Esophagus squamous epithelium (tissue), 4 donors: Measurements from ENCODE around the gene WDR75.

Experiments
- CTCF ChIP-seq, 6 experiments: fragments of 450-650 bp in 4 of 6; fragments of 200-600 bp in 2 of 6; sonication (generic) in 2 of 6; IDR thresholded peaks; one replicate each; pipeline ENCODE4 v1.5.1; 2016 to 2019; ENCODE audit warnings: antibody characterized with exemption in 6 of 6, mild to moderate bottlenecking in 4 of 6, moderate library complexity in 4 of 6
- POLR2A ChIP-seq, 4 donors: fragments of 450-650 bp; IDR thresholded peaks; one replicate each; pipeline ENCODE4 v1.6.1; 2017; ENCODE audit warnings: antibody characterized with exemption in 4 of 4, mild to moderate bottlenecking in 4 of 4, moderate library complexity in 3 of 4

GRCh38 chr2:189499137-189499536 lies 57.9 kb downstream of the WDR75 start:
- TF ChIP-seq CTCF (IDR thresholded peaks at IDR 0.05) (no peak), POLR2A (IDR thresholded peaks at IDR 0.05) (no peak)
